HCEC 1CT (cell line): ENCODE data around the gene ATP8A2.
A peak's percentile ranks its signal among the peaks of the same experiment; 100 is the strongest.
"Not testable (repeated sequence)": the region's sequence is repeated elsewhere in the genome, so short reads cannot be mapped to it uniquely, and the experiment has no call there.

Experiments used
- DNase-seq: peaks from one replicate; pipeline ENCODE4 v3.0.0-alpha.2; 2017

Gene ATP8A2

DNA sequence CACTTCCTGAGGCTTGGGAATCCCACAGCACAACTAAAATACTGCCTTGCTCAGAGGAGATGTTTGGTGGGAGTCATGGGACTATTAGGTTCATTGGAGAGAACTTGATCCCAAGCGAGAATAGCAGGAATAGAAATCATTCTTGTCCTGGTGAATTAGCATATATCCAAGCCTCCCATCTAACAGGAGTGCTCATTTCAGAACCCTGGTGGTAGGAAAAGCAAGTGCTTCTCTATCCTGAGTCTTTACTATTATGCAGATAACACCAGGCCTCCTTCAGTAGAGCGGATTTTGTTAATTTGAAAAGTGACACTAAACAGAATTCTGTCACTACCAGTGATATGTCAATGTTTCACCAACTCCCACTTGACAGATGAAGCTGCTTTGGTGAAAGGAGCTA, 199.5 kb downstream of the ATP8A2 start:
- DNase-seq = no peak

- DNase-seq = not testable (repeated sequence)
Observed at GRCh38 chr13:25572171-25572570, 200.4 kb downstream of the ATP8A2 start.

DNA sequence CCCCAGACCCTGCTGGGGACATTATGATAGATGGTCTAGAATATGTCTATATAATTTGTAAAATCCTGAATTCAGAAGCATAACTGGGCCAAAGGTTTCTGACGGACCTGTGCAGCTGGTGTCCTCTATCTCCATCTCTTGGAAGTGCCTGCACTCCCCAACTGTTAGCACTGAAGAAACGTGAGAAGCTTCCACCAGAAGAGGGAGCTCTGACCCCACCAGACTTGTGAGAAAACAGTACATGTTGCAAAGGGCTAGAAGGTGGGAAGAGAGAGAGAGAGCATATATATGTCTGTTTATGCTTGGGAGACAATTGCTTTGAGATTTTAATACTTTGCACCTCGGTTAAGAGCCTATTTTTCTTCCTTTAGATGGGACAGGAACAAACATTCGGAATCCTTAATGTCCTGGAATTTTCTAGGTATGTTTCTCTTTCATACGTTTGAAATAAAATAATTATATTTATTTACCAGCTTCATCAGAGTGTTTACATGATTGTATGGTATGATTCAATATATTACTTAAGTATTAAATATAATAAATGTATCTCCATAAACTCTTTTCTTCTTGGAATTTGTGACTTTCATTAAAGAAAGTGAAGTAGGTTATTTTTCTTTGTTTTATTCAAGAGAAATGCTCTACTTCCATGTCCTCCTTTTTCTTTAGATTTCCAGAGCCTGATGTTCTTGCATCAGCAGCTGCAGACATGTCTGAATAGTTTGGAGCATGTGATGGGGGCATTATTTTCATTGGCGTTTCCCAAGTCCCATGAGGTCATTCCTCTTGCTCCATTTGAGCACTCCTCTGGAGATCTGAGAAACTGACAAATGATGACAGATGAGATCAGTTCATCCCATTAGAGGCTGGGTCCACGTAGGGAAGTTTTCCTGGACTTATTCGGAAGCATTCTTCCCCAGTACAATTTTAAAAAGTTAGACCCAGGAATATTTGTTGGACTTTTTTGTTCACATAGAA, 202.9 kb downstream of the ATP8A2 start:
- DNase-seq = peak; percentile 35

DNA sequence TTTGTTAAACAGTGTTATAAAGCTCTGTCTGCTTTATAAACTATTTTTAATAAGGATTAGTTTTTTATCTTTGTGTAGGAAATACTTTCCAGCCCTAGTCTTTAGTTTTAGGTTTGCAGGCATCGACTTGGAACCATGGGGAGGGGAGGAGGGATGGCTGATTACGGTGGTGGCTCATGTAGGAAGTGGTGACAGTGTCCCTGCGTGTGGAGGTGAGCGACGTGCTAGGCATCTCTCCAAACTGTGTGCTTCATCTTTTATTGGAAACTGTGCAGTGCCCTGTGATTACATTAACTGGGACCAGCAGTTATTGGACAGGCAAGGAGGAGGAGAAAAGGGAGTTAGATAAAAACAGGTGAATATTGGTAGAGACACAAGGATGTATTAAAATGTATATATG, 203.8 kb downstream of the ATP8A2 start:
- no peak for DNase-seq

DNA sequence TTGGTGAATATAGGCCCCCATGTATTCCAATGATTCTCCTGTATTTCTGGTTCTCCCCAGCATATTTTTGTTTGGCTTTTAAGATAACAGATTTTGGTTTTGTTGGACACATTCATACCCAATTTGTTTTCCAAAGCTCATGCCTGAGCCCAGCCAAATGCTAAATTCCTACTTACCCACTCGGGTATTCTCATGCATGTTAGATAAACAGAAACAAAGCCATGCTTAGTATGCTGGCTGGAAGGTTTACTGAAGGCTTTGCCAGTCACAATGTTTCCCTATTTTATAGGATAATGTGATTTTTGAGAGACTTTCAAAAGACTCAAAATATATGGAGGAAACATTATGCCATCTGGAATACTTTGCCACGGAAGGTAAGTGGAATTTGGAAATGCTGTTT, 206.8 kb downstream of the ATP8A2 start:
- no peak for DNase-seq

DNA sequence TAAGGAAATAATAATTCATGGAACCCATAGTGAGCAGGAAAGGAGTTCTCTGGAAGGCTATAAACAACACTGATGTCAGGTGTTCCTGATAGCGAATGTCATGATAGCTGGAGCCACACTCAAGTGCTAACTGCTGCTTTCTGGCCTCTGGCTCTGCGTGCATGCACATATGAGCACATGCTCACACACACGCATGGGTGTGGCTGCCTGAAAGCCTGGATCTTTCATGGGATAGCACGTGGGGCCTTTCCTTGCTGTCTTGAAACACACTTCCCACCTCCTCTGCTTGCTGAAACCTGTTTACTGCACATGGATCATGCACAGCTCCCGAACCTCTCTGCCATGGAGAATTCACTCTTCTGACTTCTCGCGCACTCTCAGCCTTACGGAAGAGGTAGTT, 207.4 kb downstream of the ATP8A2 start:
- no peak for DNase-seq

GRCh38 chr13:25581351-25581750, 209.6 kb downstream of the ATP8A2 start:
- no peak for DNase-seq

GRCh38 chr13:25584087-25584486, 212.3 kb downstream of the ATP8A2 start:
- DNase-seq = no peak

DNA sequence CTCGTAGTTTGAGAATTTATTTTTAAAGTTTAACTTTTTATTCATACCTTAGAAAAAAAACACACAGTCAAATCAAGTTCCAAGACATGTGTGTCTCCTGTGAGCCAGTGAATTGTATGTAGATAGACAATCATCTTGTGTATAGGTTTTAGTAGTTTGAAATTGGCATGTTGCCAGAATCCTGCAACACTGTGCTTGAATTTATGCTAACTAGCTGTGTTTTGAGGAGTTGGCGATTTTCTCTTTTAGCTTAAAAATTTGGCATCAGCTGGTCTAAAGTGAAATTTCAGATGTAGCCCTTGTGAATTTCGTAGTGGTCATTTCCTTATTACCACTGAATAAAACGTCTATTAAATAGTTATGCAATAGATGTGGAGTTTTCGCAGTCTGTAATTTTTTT, 213.2 kb downstream of the ATP8A2 start:
- no peak for DNase-seq

DNA sequence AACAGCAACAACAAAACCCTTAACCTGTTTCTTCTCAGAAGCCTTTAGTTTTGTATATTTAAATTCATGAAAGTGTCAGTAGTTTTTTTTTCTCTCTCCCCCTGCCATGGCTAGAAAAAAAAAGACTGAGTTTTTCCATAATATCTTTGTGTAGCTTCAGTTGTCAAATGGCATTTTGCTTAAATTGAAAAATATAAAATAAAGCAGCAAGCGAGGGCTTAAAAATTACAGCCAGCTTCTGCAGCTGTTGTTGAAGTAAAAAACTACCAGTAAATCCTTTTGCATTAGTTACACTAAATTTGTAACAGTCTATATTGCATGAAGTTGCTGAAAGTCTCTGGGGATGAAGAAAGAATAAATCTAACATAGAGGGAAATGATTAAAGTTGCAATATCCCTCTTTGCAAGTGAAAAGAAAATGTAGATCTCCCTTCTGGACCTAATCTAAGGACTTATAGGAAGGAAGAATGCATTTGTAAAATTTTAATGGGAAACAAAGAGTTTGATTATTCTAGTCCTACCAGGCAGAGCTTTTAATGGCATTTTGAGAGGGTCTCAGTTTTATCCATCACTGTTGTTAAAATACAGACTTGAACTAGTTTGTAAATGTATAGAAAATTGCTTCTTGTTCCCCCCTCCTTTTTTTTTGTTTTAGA, 215.7 kb downstream of the ATP8A2 start:
- no peak for DNase-seq

DNA sequence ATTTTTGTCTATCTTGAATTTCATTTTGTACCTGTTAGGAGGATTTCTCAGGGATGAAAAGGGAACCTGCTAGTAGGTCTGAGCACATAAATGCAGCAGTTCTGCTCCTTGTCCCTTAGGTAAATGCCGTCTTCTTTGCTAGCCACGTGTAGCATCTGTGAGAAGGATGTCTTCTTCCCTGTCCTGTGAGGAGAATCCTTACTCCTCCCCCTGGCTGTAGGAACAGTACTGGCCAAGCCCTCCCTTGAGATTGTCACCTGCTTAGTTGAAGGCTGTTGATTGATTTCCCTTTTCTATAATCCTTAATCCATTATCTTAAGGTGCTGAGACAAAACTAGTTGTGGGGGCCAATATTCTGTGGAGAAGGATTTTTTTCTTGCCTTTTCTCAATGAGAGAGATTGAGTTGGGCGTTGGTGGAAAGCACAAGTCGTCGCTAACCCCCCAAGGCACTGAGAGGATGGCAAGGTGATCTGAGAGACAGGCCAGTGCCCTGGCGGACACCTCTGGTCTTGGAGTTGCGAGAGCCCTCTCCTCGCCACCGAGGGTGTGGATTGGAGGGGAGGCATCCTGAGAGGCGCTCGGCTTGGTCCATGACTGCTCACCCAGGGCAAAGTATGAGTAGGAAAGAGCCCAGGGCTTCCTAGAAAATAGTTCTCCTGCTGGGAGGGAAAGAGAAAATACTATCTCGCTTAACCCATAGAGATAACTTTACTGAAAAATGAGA, 216.7 kb downstream of the ATP8A2 start:
- no peak for DNase-seq

DNA sequence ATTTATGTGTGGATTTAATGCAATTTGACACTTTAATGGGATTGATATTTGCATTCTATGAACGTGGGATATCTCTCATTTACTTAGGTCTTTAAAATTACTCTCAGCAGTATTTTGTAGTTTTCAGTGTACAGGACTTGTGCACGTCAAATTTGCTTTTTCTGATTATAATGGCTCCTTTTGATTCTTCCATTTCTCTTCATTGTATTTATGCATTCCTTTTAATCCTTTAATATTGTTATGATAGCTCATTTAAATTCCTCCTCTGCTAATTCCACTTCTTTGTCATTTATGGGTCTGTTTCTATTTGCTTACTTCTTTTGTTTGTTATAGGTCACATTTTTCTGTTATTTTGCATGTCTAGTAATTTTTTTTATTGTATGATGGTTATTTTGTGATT, 226.6 kb downstream of the ATP8A2 start:
- DNase-seq = no peak

DNA sequence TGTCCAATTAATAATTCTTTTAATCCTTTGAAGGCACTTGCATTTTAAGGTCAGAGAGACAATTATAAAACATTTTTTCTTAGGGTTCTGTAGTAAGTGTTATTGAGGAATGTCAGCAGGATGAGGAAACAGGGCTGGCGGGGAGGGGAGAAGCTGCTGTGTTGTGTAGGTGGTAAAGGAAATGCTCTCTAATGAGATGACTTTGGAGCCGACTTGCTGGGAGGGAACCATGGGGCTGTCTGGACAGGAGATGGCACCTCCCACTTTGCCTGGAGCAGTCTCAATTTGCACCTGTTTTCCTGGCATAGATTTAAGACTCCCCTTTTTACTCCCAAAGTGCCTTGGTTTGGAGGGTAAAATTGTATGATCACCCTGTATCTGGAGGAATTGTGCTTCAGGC, 230.4 kb downstream of the ATP8A2 start:
- DNase-seq = no peak

- DNase-seq = no peak
Observed at GRCh38 chr13:25604106-25604505, 232.3 kb downstream of the ATP8A2 start.

GRCh38 chr13:25607096-25607495, 235.3 kb downstream of the ATP8A2 start:
- DNase-seq = no peak

GRCh38 chr13:25608181-25608580, 236.4 kb downstream of the ATP8A2 start:
- DNase-seq = no peak

DNA sequence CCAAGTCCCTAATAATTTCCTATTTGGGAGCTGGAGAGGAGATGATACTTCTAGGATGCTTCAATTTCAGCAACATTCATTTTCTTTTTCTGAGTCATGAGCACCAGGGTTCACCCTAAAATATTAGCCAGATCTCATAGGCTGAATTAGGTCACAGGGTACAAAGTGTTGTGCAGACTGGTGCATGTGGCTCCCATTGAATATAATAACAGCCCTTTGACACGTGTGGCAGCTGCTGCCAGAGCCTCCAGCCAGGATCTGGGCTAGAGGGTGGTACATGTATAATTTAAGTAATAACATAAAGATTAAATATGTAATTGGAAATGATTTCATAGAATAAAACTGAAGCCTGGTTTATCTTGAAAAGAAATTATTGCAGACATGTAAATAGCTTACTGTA, 244.9 kb downstream of the ATP8A2 start:
- no peak for DNase-seq

DNA sequence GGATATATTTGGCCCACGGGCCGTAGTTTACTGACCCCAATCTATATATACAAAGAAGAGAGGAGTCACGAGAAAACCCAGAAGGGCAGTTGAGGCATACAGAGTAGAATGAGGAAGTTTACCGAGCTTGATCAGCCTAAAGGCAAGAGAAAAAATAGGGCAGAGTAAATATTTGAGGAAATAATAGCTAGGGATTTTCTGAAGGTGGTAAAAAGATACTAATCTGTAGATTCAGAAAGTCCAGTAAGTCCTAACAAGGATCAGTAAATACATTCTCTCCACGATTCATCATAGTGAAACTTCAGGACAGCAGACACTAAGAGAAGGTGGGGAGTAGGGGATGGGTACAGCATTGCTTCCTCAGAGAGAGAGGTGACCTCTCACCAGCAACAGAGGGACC, 248.1 kb downstream of the ATP8A2 start:
- DNase-seq = no peak

GRCh38 chr13:25625414-25625813, 253.6 kb downstream of the ATP8A2 start:
- DNase-seq = no peak

- DNase-seq = no peak
Observed at GRCh38 chr13:25630329-25630900, 258.6 kb downstream of the ATP8A2 start.

DNA sequence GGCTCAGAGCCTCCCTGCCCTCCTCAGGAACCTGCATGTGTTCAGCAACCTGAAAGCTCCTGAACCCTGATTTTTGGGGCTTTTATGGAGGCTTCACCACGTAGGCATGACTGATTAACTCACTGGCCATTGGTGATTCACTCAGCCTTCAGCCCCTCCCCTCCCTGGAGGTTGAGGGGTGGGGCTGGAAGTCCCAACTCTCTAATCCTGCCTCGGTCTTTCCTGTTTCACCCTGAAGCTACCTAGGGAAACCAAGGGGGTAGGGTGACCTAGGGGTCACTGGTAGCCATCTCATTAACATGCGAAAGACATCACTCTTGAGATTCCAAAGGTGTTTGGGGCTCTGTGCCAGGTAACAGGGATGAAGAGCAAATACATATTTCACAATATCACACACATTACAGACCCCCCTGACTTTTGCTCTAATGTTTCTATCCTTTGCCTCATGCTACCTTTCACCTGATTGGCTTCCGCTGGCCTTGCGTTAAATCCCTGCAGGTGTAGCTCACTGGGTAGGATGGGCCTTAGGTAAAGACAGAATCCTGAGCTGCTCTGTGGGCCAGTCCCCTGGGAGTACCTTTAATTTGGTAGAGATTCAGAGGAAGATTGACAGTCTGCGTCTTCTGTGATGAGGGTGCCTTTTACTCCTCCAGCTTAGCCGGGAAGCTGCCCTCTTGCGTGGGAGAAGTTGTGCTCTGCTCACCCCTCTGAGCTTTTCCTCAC, 260.6 kb downstream of the ATP8A2 start:
- no peak for DNase-seq

DNA sequence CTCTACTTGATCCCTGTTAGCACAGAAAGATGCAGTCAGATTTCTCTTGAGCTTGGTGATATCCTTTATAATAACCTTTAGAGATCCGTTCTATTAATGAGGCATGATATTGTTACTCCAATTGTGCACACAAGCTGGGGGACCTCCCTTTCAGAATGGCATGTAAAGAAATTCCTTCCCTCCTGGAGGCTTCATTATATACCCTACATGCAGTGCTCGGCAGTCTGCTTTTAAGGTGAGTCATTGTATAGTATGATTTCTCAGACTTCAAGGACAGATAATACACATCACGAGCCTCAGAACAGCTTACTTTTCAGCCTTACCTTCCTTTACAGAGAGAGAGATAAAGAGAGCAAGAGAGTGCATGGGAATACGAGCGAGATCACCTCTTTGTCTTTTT, 261.3 kb downstream of the ATP8A2 start:
- DNase-seq = no peak

DNA sequence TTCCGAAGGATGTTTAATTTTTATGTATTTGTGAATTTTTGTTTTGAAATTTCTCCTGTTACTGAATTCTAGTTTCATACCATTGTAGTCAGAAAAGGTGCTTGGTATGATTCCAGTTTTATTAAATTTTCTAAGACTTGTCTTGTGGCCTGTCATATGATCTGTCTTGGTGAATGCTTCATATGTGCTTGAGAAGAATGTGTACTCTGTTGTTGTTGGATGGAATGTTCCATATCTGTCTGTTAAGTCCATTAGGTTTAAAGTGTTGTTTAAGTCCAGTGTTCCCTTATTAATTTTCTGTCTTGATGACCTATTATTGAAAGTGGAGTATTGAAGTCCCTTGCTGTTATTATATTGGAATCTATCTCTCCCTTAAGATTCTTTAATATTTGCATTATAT, 273.9 kb downstream of the ATP8A2 start:
- DNase-seq = no peak
